Tibial nerve (tissue), 4 donors: ENCODE data around the gene CYP2A7. TPM values are rescaled to one million over a fixed set of nuclear protein-coding genes. Genes with fewer than 3 reads are reported as not detected.
"Not testable (repeated sequence)": the region's sequence is repeated elsewhere in the genome, so short reads cannot be mapped to it uniquely, and the experiment has no call there.

ENCODE experiments used
- DNase-seq, 2 donors: peaks; one replicate each; pipeline ENCODE4 v3.0.0-alpha.2; 2019; ENCODE audit warnings: low spot score in 2 of 2
- H3K27ac ChIP-seq, 4 donors: fragments of 200-600 bp; sonication (generic) in 3 of 4; one replicate each; pipeline ENCODE4 v1.5.1; 2017 to 2019; ENCODE audit warnings: mild to moderate bottlenecking in 1 of 4
- H3K27me3 ChIP-seq, 2 donors: fragments of 200-600 bp; sonication (generic) in 1 of 2; one replicate each; pipeline versions ENCODE4 v1.5.1 to v1.6.0; 2017 to 2019
- H3K36me3 ChIP-seq, 3 donors: fragments of 200-600 bp; sonication (generic); one replicate each; pipeline ENCODE4 v1.5.1; 2018 to 2019
- H3K4me1 ChIP-seq, 4 donors: fragments of 200-600 bp; sonication (generic) in 3 of 4; one replicate each; pipeline ENCODE4 v1.5.1; 2017 to 2019
- H3K4me3 ChIP-seq, 4 donors: fragments of 200-600 bp; sonication (generic) in 3 of 4; one replicate each; pipeline ENCODE4 v1.5.1; 2017 to 2019; ENCODE audit warnings: mild to moderate bottlenecking in 1 of 4, moderate library complexity in 1 of 4
- H3K9me3 ChIP-seq, 4 donors: fragments of 200-600 bp; sonication (generic) in 3 of 4; one replicate each; pipeline ENCODE4 v1.5.1; 2017 to 2019
- EP300 ChIP-seq, 2 donors: sonication (generic); formaldehyde crosslinking; IDR thresholded peaks; one replicate each; pipeline ENCODE4 v1.6.1; 2017; ENCODE audit warnings: antibody characterized with exemption in 2 of 2, mild to moderate bottlenecking in 1 of 2
- POLR2A ChIP-seq, 2 donors: fragments of 450-650 bp; IDR thresholded peaks; one replicate each; pipeline ENCODE4 v1.6.1; 2017; ENCODE audit warnings: antibody characterized with exemption in 2 of 2, mild to moderate bottlenecking in 2 of 2, moderate library complexity in 2 of 2
- WGBS, 2 donors: methylation state at CpG; one replicate each; pipeline ENCODE4 v1.1.5; 2018; 5-methylcytosine and 5-hydroxymethylcytosine counted together
- total RNA-seq, 4 donors: library from RNA; depleted of rRNA; stranded (reverse); fragments of >200 nt; gene quantifications; one replicate each; pipeline ENCODE4 v1.1.0, GENCODE V29; 2016
- TF ChIP-seq, protein P1 (sequence below), 5 experiments: fragments of 200-600 bp in 3 of 5; fragments of 450-650 bp in 2 of 5; sonication (generic) in 3 of 5; IDR thresholded peaks; one replicate each; pipeline ENCODE4 v1.5.1; 2016 to 2019; ENCODE audit warnings: antibody characterized with exemption in 5 of 5, mild to moderate bottlenecking in 3 of 5, moderate library complexity in 2 of 5

Gene CYP2A7
- total RNA-seq, 4 donors from 2014 or later: not detected

DNA sequence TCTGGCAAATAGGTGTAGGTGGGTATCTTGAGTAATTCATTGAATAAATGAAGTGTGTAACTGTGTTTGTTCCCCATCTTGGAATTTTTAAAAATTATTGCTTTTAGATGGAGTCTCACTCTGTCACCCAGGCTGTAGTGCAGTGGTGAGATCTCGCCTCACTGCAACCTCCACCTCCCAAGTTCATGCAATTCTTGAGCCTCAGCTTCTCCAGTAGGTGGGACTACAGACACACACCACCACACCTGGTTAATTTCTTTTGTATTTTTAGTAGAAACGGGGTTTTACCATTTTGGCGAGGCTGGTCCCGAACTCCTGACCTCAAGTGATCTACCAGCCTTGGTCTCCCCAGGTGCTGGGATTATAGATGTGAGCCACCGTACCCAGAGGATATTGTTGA is 23.9 kb downstream of the CYP2A7 start:
- 86 to 87% methylated on average over 5 of the region's 5 CpGs for WGBS, 2 donors
- TF ChIP-seq, protein P1, sequence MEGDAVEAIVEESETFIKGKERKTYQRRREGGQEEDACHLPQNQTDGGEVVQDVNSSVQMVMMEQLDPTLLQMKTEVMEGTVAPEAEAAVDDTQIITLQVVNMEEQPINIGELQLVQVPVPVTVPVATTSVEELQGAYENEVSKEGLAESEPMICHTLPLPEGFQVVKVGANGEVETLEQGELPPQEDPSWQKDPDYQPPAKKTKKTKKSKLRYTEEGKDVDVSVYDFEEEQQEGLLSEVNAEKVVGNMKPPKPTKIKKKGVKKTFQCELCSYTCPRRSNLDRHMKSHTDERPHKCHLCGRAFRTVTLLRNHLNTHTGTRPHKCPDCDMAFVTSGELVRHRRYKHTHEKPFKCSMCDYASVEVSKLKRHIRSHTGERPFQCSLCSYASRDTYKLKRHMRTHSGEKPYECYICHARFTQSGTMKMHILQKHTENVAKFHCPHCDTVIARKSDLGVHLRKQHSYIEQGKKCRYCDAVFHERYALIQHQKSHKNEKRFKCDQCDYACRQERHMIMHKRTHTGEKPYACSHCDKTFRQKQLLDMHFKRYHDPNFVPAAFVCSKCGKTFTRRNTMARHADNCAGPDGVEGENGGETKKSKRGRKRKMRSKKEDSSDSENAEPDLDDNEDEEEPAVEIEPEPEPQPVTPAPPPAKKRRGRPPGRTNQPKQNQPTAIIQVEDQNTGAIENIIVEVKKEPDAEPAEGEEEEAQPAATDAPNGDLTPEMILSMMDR (IDR thresholded peaks at IDR 0.05): no peak
- TF ChIP-seq POLR2A (IDR thresholded peaks at IDR 0.05): no peak
- no peak for TF ChIP-seq EP300 (IDR thresholded peaks at IDR 0.05)
- Histone ChIP-seq H3K27me3 (no peaks in the 10 kb centered on the region), H3K27ac (no peak overlapping the region), H3K36me3 (no peaks in the 10 kb centered on the region), H3K9me3 (no peaks in the 10 kb centered on the region), H3K4me3 (no peak overlapping the region), H3K4me1 (no peaks in the 10 kb centered on the region)
- DNase-seq: no peak

DNA sequence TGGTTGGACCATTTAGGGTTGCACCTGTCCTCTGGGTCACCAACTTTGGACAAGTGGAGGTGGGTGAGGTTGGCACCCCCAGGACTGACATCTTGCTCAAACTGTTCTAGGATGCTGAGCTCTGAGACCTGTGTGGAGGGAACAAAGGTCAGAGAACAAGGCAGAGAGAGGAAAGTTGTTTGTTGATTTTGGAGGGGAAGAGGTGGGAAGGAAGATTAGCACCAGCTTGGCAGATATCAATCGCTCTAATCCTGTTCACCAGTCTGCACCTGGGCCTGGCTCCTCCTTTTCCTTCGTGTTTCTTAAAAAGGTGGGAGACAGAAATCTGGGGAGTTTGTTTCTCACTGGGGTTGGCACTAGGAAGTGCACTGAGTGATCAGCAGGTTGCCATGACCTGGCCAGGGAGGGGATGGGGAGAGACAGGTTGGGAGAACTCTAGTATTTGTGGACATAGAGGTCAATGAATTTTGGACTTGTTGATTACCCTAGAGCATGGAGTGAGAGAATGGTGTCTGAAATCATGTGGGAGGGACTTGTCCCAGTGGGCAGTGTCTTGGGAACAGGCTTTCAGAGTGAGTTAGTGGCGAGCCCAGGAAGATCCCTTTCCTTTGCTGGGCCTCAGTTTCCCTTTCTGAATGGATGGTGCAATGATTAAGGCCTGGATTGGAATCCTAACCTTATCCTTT is 29.4 kb downstream of the CYP2A7 start:
- H3K4me3 ChIP-seq, H3K36me3 ChIP-seq, DNase-seq, H3K4me1 ChIP-seq, H3K27ac ChIP-seq, H3K9me3 ChIP-seq: not testable (repeated sequence)
- peaks cover 0 to 12% of the 10 kb centered on the region in 2 donors for H3K27me3 ChIP-seq
- WGBS, 2 donors: 67 to 74% methylated on average over 2 of the region's 3 CpGs

DNA sequence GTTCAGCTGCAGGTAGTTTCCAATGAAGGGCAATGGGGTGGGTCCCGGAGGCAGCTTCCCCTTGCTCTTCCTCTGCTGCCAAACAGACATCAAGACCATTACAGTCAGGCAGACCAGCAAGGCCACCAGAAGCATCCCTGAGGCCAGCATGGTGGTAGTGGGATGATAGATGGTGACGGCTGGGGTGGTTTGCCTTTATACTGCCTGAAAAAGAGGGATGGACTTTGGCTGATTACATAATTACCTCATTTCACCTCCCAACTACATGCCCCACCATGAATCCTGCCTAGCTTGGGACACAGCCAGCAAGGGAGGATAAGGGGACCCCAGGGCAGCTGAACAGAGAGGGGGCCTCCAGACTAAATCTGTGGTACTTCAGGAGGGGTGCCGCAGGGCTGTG is 31.8 kb downstream of the CYP2A7 start, which contains the start of gene CYP2A6:
Gene CYP2A6, minus strand, starts transcription at position 171 of the 400 bp plus-strand sequence. Its CDS starts 21 bp downstream, at position 150.
- WGBS, 2 donors: 88 to 90% methylated on average over 2 to 3 of the region's 3 CpGs
- H3K9me3 ChIP-seq, H3K27ac ChIP-seq, H3K36me3 ChIP-seq, H3K4me1 ChIP-seq, DNase-seq, H3K4me3 ChIP-seq: not testable (repeated sequence)
- peaks cover 0 to 15% of the 10 kb centered on the region in 2 donors for H3K27me3 ChIP-seq

DNA sequence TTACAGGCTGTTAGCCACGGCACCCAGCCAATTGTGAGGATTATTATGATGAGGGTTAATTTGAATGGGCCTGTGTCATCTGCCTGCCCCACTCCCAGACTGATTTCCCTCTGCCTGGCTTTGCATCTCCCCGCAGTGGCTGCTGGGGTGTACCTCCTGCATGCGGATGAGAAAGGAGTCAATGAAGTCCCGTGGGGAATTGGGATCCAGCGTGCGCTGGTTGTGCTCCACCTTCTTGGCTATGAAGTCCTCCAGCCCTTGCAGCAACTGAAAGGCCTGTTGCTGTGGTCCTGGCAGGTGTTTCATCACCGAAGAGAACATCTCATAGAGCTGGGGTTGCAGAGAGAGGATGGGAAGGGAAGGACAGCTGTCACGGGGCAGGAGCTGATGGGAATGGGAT is 35.3 kb downstream of the CYP2A7 start:
- DNase-seq, H3K4me1 ChIP-seq, H3K9me3 ChIP-seq, H3K4me3 ChIP-seq, H3K27ac ChIP-seq, H3K36me3 ChIP-seq: not testable (repeated sequence)
- H3K27me3 ChIP-seq: peaks cover 0 to 15% of the 10 kb centered on the region in 2 donors
- WGBS, 2 donors: 65 to 70% methylated on average over 8 of the region's 8 CpGs

DNA sequence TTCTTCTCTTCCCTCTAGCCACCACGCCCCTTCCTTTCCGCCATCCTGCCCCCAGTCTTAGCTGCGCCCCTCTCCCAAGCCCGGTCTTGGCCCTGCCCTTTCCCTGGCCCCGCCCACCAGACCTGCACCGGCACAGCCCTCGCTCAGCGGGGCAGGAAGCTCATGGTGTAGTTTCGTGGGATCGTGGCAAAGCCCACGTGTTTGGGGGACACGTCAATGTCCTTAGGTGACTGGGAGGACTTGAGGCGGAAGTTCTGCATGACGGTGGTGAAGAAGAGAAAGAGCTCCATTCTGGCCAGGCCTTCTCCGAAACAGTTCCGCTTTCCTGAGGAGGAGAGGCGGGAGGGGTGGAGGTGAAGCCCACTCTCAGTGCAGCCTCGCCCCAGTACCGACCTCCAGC is 38.4 kb downstream of the CYP2A7 start:
- H3K4me3 ChIP-seq, H3K36me3 ChIP-seq, H3K9me3 ChIP-seq, H3K4me1 ChIP-seq, H3K27ac ChIP-seq, DNase-seq: not testable (repeated sequence)
- H3K27me3 ChIP-seq: peaks cover 0 to 14% of the 10 kb centered on the region in 2 donors
- 11% methylated on average over 16 of the region's 19 CpGs; no CpG with 5 or more reads in 1 of the 2 donors for WGBS, 2 donors

DNA sequence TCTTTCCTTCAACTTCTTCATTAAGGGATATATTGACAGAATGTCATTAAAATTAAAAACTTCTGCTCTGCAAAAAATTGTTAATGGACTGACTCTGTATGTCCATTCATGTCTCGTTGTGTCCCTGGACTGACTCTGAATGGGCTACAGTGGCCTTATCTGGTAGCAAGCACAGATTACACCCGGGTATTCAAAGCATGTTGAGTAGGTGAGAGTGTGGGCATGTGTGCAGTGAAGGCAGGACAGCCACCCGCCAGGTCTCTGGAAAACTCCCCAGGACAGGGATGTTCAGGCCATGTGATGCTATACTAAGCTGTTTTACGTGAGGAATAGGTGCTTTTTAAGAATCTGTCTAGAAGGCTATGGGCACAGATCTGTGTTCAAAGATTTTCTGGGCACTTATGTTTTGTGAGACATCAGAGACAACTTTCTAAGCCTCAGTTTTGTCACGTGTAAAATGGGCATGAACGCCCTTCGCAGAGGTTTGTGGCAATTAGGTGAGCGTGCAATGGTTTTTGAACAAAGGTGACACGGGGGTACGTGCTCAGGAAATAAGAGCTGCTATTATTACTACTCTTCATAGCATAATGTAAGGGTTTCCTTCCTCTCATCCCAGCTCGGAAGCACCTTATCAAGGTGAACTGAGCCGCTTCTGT is 38.9 kb downstream of the CYP2A7 start:
- H3K27ac ChIP-seq, H3K4me3 ChIP-seq, H3K4me1 ChIP-seq, H3K27me3 ChIP-seq, H3K36me3 ChIP-seq, H3K9me3 ChIP-seq, DNase-seq: not testable (repeated sequence)
- WGBS, 2 donors: 51 to 74% methylated on average over 9 of the region's 12 CpGs

DNA sequence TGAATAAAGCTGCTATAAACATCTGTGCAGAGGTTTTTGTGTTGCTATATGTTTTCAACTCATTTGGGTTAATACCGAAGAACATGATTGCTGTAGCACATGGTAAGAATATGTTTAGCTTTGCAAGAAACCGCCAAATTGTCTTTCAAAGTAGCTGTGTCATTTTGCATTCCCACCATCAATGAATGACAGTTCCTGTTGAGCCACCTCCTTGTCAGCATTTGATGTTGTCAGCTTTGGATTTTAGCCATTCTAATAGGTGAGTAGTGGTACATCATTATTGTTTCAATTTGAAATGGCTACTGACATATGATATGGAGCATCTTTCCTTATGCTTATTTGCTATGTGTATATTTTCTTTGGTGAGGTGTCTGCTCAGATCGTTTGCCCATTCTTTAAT is 40.0 kb downstream of the CYP2A7 start:
- not testable (repeated sequence) for DNase-seq, H3K9me3 ChIP-seq, H3K4me1 ChIP-seq, H3K4me3 ChIP-seq, H3K27ac ChIP-seq, H3K27me3 ChIP-seq, H3K36me3 ChIP-seq
- 94 to 95% methylated on average over 3 of the region's 3 CpGs for WGBS, 2 donors

DNA sequence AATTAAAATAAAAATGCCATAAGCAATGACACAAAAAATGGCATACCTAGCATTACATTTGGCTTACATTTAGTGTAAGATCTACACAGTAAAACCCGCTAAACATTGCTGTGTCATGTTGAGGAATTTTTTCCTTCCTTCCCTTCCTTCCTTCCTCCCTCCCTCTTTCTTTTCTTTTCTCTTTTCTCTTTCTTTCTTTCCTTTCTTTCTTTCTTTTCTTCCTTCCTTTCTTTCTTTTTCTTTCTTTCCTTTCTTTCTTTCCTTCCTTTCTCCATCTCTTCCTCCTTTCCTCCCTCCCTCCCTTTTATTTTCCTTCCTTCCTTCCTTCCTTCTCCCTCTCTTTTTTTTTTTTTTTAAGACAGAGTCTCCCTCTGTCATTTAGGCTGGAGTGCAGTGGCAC is 43.6 kb downstream of the CYP2A7 start:
- WGBS, 2 donors: 65 to 80% methylated on average over 1 of the region's 1 CpG
- not testable (repeated sequence) for DNase-seq, H3K27me3 ChIP-seq, H3K36me3 ChIP-seq, H3K9me3 ChIP-seq, H3K27ac ChIP-seq, H3K4me1 ChIP-seq, H3K4me3 ChIP-seq
